ENCODE results near the gene WSCD1. TPM values are rescaled to one million over a fixed set of nuclear protein-coding genes. Genes with fewer than 3 reads are reported as not detected.

WSCD1 gene
- polyA plus RNA-seq, 1 donor from 2014 or later, result 9.5 TPM

GRCh38 chr17:6162892-6163291 lies 92.7 kb downstream of the WSCD1 start:
- no peaks in the 10 kb centered on the region for H3F3A ChIP-seq (ENCODE audit: insufficient read depth, low read length, poor library complexity, severe bottlenecking)
- H3K4me2 ChIP-seq (ENCODE audit: low read length), result no peak overlapping the region
- H2AFZ ChIP-seq (ENCODE audit: low read depth, low read length), result no peak overlapping the region
- H3K9me2 ChIP-seq (ENCODE audit: insufficient read depth, low read length), result no peaks in the 10 kb centered on the region
- H3K9me3 ChIP-seq (ENCODE audit: low read length), result no peaks in the 10 kb centered on the region
- no peak overlapping the region for H3K27ac ChIP-seq (ENCODE audit: low read length)
- H3K9ac ChIP-seq (ENCODE audit: low read length), result no peak overlapping the region
- no peak for TF ChIP-seq CTCF (IDR thresholded peaks at IDR 0.05; ENCODE audit: poor library complexity, severe bottlenecking)
- TF ChIP-seq EZH2 (IDR thresholded peaks at IDR 0.05; ENCODE audit: borderline replicate concordance, insufficient read depth, low read length, poor library complexity, severe bottlenecking), result no peak
- TF ChIP-seq RAD21 (conservative IDR thresholded peaks at IDR 0.05), result no peak
- no peak for TF ChIP-seq POLR2AphosphoS5 (IDR thresholded peaks at IDR 0.05)
- TF ChIP-seq EP300 (conservative IDR thresholded peaks at IDR 0.05; ENCODE audit: poor library complexity, severe bottlenecking), result no peak
- TF ChIP-seq, protein P1, sequence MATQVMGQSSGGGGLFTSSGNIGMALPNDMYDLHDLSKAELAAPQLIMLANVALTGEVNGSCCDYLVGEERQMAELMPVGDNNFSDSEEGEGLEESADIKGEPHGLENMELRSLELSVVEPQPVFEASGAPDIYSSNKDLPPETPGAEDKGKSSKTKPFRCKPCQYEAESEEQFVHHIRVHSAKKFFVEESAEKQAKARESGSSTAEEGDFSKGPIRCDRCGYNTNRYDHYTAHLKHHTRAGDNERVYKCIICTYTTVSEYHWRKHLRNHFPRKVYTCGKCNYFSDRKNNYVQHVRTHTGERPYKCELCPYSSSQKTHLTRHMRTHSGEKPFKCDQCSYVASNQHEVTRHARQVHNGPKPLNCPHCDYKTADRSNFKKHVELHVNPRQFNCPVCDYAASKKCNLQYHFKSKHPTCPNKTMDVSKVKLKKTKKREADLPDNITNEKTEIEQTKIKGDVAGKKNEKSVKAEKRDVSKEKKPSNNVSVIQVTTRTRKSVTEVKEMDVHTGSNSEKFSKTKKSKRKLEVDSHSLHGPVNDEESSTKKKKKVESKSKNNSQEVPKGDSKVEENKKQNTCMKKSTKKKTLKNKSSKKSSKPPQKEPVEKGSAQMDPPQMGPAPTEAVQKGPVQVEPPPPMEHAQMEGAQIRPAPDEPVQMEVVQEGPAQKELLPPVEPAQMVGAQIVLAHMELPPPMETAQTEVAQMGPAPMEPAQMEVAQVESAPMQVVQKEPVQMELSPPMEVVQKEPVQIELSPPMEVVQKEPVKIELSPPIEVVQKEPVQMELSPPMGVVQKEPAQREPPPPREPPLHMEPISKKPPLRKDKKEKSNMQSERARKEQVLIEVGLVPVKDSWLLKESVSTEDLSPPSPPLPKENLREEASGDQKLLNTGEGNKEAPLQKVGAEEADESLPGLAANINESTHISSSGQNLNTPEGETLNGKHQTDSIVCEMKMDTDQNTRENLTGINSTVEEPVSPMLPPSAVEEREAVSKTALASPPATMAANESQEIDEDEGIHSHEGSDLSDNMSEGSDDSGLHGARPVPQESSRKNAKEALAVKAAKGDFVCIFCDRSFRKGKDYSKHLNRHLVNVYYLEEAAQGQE (IDR thresholded peaks at IDR 0.05; ENCODE audit: borderline replicate concordance), result no peak
- TF ChIP-seq SMC3 (conservative IDR thresholded peaks at IDR 0.05; ENCODE audit: poor library complexity), result no peak
- no peak for TF ChIP-seq MXI1 (conservative IDR thresholded peaks at IDR 0.05; ENCODE audit: poor library complexity, severe bottlenecking)
- no peak for TF ChIP-seq TAF1 (IDR thresholded peaks at IDR 0.05; ENCODE audit: low read depth)
- H3K79me2 ChIP-seq (replicated peaks; ENCODE audit: insufficient read depth, low read length), result no peaks in the 10 kb centered on the region
- H3K4me3 ChIP-seq (ENCODE audit: low read length), result no peak overlapping the region
- H3K27me3 ChIP-seq (ENCODE audit: insufficient read depth, low read depth, low read length), result no peaks in the 10 kb centered on the region
- no peaks in the 10 kb centered on the region for H3K36me3 ChIP-seq (ENCODE audit: insufficient read depth, low read length)
- no peaks in the 10 kb centered on the region for H4K20me1 ChIP-seq (ENCODE audit: insufficient read depth)

DNA sequence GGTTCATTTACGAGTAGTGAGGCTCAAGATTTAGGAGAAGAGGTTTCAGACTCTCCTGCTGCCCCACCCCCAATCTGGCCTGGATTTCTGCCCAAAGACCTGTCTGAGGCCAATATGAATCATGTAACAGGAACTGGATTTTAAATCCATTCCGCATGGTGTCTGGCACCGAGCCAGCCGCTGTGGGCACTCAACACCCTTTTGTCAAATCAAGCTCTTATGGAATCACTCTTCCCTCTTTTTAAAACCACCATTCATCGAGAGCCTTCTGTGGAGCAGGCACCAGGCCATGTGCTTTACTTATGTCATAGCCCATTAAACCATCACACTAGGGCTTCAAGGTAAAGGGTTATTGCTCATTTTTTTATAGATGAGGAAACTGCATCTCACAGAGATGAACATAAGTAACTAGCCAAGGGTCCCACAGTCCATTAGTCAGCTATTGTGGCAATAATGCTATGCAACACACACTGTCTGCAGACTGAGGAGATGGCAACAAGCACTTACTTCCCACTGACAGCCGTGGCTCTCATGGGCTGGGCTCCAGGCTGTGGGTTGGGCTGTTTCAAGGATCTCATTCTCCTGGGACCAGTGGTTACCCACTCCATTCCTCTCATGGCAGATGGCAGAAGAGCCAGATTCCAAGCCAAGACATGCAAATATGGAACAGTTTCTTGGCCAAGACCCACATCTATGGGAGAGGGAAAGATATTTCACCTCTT lies 93.6 kb downstream of the WSCD1 start:
- Histone ChIP-seq H3K9me3 (ENCODE audit: low read length) (no peaks in the 10 kb centered on the region), H3K9me2 (ENCODE audit: insufficient read depth, low read length) (no peaks in the 10 kb centered on the region), H3K9ac (ENCODE audit: low read length) (no peak overlapping the region), H3K4me2 (ENCODE audit: low read length) (no peak overlapping the region), H3K27me3 (ENCODE audit: insufficient read depth, low read depth, low read length) (no peaks in the 10 kb centered on the region), H3K4me3 (ENCODE audit: low read length) (no peak overlapping the region), H3F3A (ENCODE audit: insufficient read depth, low read length, poor library complexity, severe bottlenecking) (no peaks in the 10 kb centered on the region), H3K36me3 (ENCODE audit: insufficient read depth, low read length) (no peaks in the 10 kb centered on the region), H4K20me1 (ENCODE audit: insufficient read depth) (no peaks in the 10 kb centered on the region), H2AFZ (ENCODE audit: low read depth, low read length) (no peak overlapping the region), H3K79me2 (replicated peaks; ENCODE audit: insufficient read depth, low read length) (no peaks in the 10 kb centered on the region), H3K27ac (ENCODE audit: low read length) (no peak overlapping the region)
- TF ChIP-seq POLR2AphosphoS5 (IDR thresholded peaks at IDR 0.05), result no peak
- TF ChIP-seq TAF1 (IDR thresholded peaks at IDR 0.05; ENCODE audit: low read depth), result no peak
- TF ChIP-seq SMC3 (conservative IDR thresholded peaks at IDR 0.05; ENCODE audit: poor library complexity), result no peak
- no peak for TF ChIP-seq MXI1 (conservative IDR thresholded peaks at IDR 0.05; ENCODE audit: poor library complexity, severe bottlenecking)
- TF ChIP-seq EP300 (conservative IDR thresholded peaks at IDR 0.05; ENCODE audit: poor library complexity, severe bottlenecking), result no peak
- no peak for TF ChIP-seq RAD21 (conservative IDR thresholded peaks at IDR 0.05)
- TF ChIP-seq, protein P1 (IDR thresholded peaks at IDR 0.05; ENCODE audit: borderline replicate concordance), result no peak
- TF ChIP-seq EZH2 (IDR thresholded peaks at IDR 0.05; ENCODE audit: borderline replicate concordance, insufficient read depth, low read length, poor library complexity, severe bottlenecking), result no peak
- no peak for TF ChIP-seq CTCF (IDR thresholded peaks at IDR 0.05; ENCODE audit: poor library complexity, severe bottlenecking)

Measured in neural cell (in vitro differentiated cells).